SU-DHL-6 (cell line): ENCODE data around the gene MARCKSL1.
A peak's percentile ranks its signal among the peaks of the same experiment; 100 is the strongest.

Experiments used
- H2AFZ ChIP-seq: fragments of 200-600 bp; sonication (generic); 2 replicates; pipeline ENCODE4 v1.6.1; 2014; ENCODE audit warnings: low read depth, mild to moderate bottlenecking, moderate library complexity, mixed read lengths, antibody characterized with exemption, low read length; ENCODE audit not compliant: severe bottlenecking
- H3F3A ChIP-seq: fragments of 200-600 bp; shearing (Covaris generic); 2 replicates; pipeline ENCODE4 v1.6.0; 2016; ENCODE audit warnings: antibody characterized with exemption, mild to moderate bottlenecking; ENCODE audit not compliant: insufficient read depth
- H3K27ac ChIP-seq: fragments of 200-600 bp; sonication (generic); 2 replicates; pipeline ENCODE4 v1.5.1; 2016; ENCODE audit warnings: low read depth, mild to moderate bottlenecking, low read length, moderate library complexity, mixed read lengths
- H3K27me3 ChIP-seq: fragments of 200-600 bp; sonication (generic), shearing (Covaris generic); 2 replicates; pipeline ENCODE4 v1.6.0; 2014; ENCODE audit warnings: mild to moderate bottlenecking, low read length
- H3K36me3 ChIP-seq: fragments of 200-600 bp; sonication (generic); 2 replicates; pipeline ENCODE4 v1.6.1; 2014; ENCODE audit warnings: mild to moderate bottlenecking, low read length, mixed read lengths
- H3K4me2 ChIP-seq: fragments of 300-600, 200-600 bp; shearing (Covaris generic), sonication (generic); 2 replicates; pipeline ENCODE4 v1.6.0; 2014; ENCODE audit warnings: low read length, low read depth, mild to moderate bottlenecking; ENCODE audit not compliant: poor library complexity, severe bottlenecking
- H3K4me3 ChIP-seq: fragments of 200-600 bp; sonication (generic); 2 replicates; pipeline ENCODE4 v1.5.1; 2014; ENCODE audit warnings: antibody characterized with exemption, low read length, mild to moderate bottlenecking, mixed read lengths; ENCODE audit not compliant: insufficient read depth, poor library complexity, severe bottlenecking
- H3K79me2 ChIP-seq: fragments of 200-600 bp; sonication (generic); 2 replicates; pipeline ENCODE4 v1.6.1; 2014; ENCODE audit warnings: mild to moderate bottlenecking, low read length, moderate library complexity; ENCODE audit not compliant: insufficient read depth
- H3K9ac ChIP-seq: fragments of 200-600 bp; sonication (generic); 2 replicates; pipeline ENCODE4 v1.7.0; 2014; ENCODE audit warnings: mild to moderate bottlenecking, low read length
- H3K9me2 ChIP-seq: fragments of 200-600 bp; sonication (generic); replicated peaks from 2 replicates; pipeline ENCODE4 v1.6.1; 2014; ENCODE audit warnings: low read length; ENCODE audit not compliant: insufficient read depth
- H3K9me3 ChIP-seq: fragments of 200-600 bp; sonication (generic); 2 replicates; pipeline ENCODE4 v1.6.1; 2014; ENCODE audit warnings: low read length, mixed read lengths; ENCODE audit not compliant: insufficient read depth
- H4K20me1 ChIP-seq: fragments of 200-600 bp; sonication (generic); 2 replicates; pipeline ENCODE4 v1.6.1; 2014; ENCODE audit warnings: low read depth, mild to moderate bottlenecking, antibody characterized with exemption, low read length, moderate library complexity, mixed read lengths
- EZH2phosphoT487 ChIP-seq: fragments of 200-600 bp; sonication (generic), shearing (Covaris generic); conservative IDR thresholded peaks from 2 replicates; pipeline ENCODE4 v1.6.1; 2018; ENCODE audit warnings: mild to moderate bottlenecking, antibody characterized with exemption, low read length, moderate library complexity, mixed read lengths
- TF ChIP-seq, protein P1 (sequence below): fragments of 200-600 bp; sonication (generic); IDR thresholded peaks from one replicate; pipeline ENCODE4 v1.5.1; 2017; ENCODE audit warnings: antibody characterized with exemption, mild to moderate bottlenecking, low read length, moderate library complexity; ENCODE audit not compliant: insufficient read depth, poor library complexity, severe bottlenecking

Gene MARCKSL1

GRCh38 chr1:32309960-32310359, 26.1 kb downstream of the MARCKSL1 start:
- Histone ChIP-seq H3K4me3 (no peak overlapping the region), H3K36me3 (peaks cover 19% of the 10 kb centered on the region), H4K20me1 (no peaks in the 10 kb centered on the region), H3K27ac (peak overlapping the region; percentile 88), H3K9me2 (no peaks in the 10 kb centered on the region), H2AFZ (no peak overlapping the region), H3K79me2 (peaks cover 96% of the 10 kb centered on the region), H3K9me3 (no peaks in the 10 kb centered on the region), H3K9ac (no peak overlapping the region), H3F3A (peaks cover 49% of the 10 kb centered on the region), H3K27me3 (no peaks in the 10 kb centered on the region), H3K4me2 (peak overlapping the region; percentile 1)
- TF ChIP-seq, protein P1, sequence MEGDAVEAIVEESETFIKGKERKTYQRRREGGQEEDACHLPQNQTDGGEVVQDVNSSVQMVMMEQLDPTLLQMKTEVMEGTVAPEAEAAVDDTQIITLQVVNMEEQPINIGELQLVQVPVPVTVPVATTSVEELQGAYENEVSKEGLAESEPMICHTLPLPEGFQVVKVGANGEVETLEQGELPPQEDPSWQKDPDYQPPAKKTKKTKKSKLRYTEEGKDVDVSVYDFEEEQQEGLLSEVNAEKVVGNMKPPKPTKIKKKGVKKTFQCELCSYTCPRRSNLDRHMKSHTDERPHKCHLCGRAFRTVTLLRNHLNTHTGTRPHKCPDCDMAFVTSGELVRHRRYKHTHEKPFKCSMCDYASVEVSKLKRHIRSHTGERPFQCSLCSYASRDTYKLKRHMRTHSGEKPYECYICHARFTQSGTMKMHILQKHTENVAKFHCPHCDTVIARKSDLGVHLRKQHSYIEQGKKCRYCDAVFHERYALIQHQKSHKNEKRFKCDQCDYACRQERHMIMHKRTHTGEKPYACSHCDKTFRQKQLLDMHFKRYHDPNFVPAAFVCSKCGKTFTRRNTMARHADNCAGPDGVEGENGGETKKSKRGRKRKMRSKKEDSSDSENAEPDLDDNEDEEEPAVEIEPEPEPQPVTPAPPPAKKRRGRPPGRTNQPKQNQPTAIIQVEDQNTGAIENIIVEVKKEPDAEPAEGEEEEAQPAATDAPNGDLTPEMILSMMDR, result no peak
- no peak for TF ChIP-seq EZH2phosphoT487

DNA sequence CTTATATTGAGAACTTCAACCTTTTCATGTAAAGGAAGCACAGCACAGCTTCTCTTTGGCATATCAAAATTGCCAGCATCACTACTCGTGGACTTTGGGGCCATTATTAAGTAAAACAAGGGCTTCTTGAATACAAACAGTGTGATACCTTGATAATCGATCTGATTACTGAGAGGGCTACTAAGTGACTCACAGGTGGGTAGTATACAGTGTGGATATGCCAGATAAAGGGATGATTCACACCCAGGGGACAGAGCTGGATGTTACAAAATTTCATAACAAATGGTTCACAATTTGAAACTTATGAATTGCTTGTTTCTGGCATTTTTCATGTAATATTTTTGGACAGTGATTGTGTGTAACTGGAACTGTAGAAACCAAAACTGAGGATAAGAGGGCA, 28.7 kb downstream of the MARCKSL1 start:
- Histone ChIP-seq H3K9ac (0 out of 2 replicates have a peak overlapping the region, but pooled peaks have one; percentile 4), H3K9me3 (no peaks in the 10 kb centered on the region), H3F3A (peaks cover 45% of the 10 kb centered on the region), H3K9me2 (no peaks in the 10 kb centered on the region), H3K36me3 (peaks cover 37% of the 10 kb centered on the region), H4K20me1 (peaks cover 4% of the 10 kb centered on the region; the same call in 1 of the 2 replicates), H3K4me3 (no peak overlapping the region), H3K27ac (peak overlapping the region; percentile 88), H3K79me2 (peaks cover 99% of the 10 kb centered on the region), H3K4me2 (peak overlapping the region; percentile 47), H3K27me3 (no peaks in the 10 kb centered on the region), H2AFZ (no peak overlapping the region)
- TF ChIP-seq, protein P1, result no peak
- TF ChIP-seq EZH2phosphoT487, result no peak

DNA sequence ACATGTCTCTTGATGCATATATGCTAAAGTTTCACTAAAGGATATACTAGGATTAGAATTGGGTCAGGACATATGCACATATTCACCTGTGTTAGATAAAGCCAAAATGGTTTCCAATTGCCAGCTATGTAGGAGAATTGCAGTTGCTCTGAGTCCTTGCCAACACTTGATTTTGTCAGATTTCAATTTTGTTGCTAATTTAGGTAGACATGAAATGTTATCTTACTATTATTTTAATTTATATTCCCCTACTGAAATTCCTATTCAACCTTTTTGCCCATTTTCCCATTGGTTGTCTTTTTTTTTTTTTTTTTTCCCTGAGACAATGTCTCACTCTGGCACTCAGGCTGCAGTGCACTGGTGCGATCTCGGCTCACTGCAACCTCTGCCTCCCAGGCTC, 30.7 kb downstream of the MARCKSL1 start:
- Histone ChIP-seq H4K20me1 (peaks cover 16% of the 10 kb centered on the region), H2AFZ (no peak overlapping the region), H3K9ac (no peak overlapping the region), H3F3A (peaks cover 33% of the 10 kb centered on the region), H3K9me3 (no peaks in the 10 kb centered on the region), H3K36me3 (peaks cover 45% of the 10 kb centered on the region), H3K4me2 (no peak overlapping the region), H3K9me2 (no peaks in the 10 kb centered on the region), H3K27ac (peak overlapping the region; percentile 16; the same call in 1 of the 2 replicates), H3K79me2 (peaks cover 97% of the 10 kb centered on the region), H3K4me3 (no peak overlapping the region), H3K27me3 (no peaks in the 10 kb centered on the region)
- no peak for TF ChIP-seq EZH2phosphoT487
- TF ChIP-seq, protein P1, result no peak
